ENCODE measurements around the gene PIRT.

PIRT gene

GRCh38 chr17:10785295-10785694 lies 52.6 kb downstream of the PIRT start:
- DNase-seq = no peak

- no peak for DNase-seq
Measured at GRCh38 chr17:10779609-10780008, 58.3 kb downstream of the PIRT start.

GRCh38 chr17:10777890-10778289 lies 60.0 kb downstream of the PIRT start:
- DNase-seq = no peak

- no peak for DNase-seq
Measured at GRCh38 chr17:10777131-10777807, 60.6 kb downstream of the PIRT start.

- no peak for DNase-seq
Measured at GRCh38 chr17:10776381-10776780, 61.5 kb downstream of the PIRT start.

- no peak for DNase-seq
Measured at GRCh38 chr17:10775740-10776356, 62.0 kb downstream of the PIRT start.

- DNase-seq = no peak
Measured at GRCh38 chr17:10775058-10775457, 62.8 kb downstream of the PIRT start.

- no peak for DNase-seq
Measured at GRCh38 chr17:10773391-10773790, 64.5 kb downstream of the PIRT start.
